Skin of body (tissue), 2 donors: ENCODE measurements around the gene PIK3AP1. TPM values are rescaled to one million over a fixed set of nuclear protein-coding genes. Genes with fewer than 3 reads are reported as not detected.
A peak's percentile ranks its signal among the peaks of the same experiment; 100 is the strongest.

Experiments
- DNase-seq: peaks from one replicate; lab custom pipeline; 2025; lab: John Stamatoyannopoulos, UW
- total RNA-seq: library from RNA; depleted of rRNA; stranded (reverse); fragments of >200 nt; gene quantifications from one replicate; pipeline ENCODE4 v1.2.3, GENCODE V29; 2014

PIK3AP1 gene
- total RNA-seq, 1 donor from 2014 or later, result 6.2 TPM

GRCh38 chr10:96613576-96613975 lies 106.7 kb downstream of the PIK3AP1 start:
- no peak for DNase-seq

GRCh38 chr10:96612055-96612830 lies 108.1 kb downstream of the PIK3AP1 start:
- no peak for DNase-seq

- DNase-seq, result no peak
Observed at GRCh38 chr10:96610817-96611216, 109.5 kb downstream of the PIK3AP1 start.

- DNase-seq, result no peak
Observed at GRCh38 chr10:96609510-96609909, 110.8 kb downstream of the PIK3AP1 start.

- DNase-seq, result no peak
Observed at GRCh38 chr10:96608805-96609204, 111.5 kb downstream of the PIK3AP1 start.

- no peak for DNase-seq
Observed at GRCh38 chr10:96608262-96608661, 112.1 kb downstream of the PIK3AP1 start.

- DNase-seq, result no peak
Observed at GRCh38 chr10:96606946-96607345, 113.4 kb downstream of the PIK3AP1 start.

- no peak for DNase-seq
Observed at GRCh38 chr10:96606216-96606615, 114.1 kb downstream of the PIK3AP1 start.

GRCh38 chr10:96600337-96600736 lies 120.0 kb downstream of the PIK3AP1 start:
- DNase-seq, result no peak

- DNase-seq, result no peak
Observed at GRCh38 chr10:96598846-96599245, 121.5 kb downstream of the PIK3AP1 start.

GRCh38 chr10:96596422-96597407 lies 123.6 kb downstream of the PIK3AP1 start:
- DNase-seq, result no peak

- no peak for DNase-seq
Observed at GRCh38 chr10:96595741-96596140, 124.6 kb downstream of the PIK3AP1 start.

- no peak for DNase-seq
Observed at GRCh38 chr10:96591946-96592345, 128.4 kb downstream of the PIK3AP1 start.

GRCh38 chr10:96588616-96589419 lies 131.5 kb downstream of the PIK3AP1 start:
- DNase-seq, result no peak

GRCh38 chr10:96588060-96588554 lies 132.2 kb downstream of the PIK3AP1 start:
- no peak for DNase-seq

- DNase-seq, result peak; percentile 73
Observed at GRCh38 chr10:96587264-96588059, 132.9 kb downstream of the PIK3AP1 start.

GRCh38 chr10:96586419-96587263 lies 133.7 kb downstream of the PIK3AP1 start, which contains the start of gene TM9SF3:
Gene TM9SF3 (minus strand): TSS chr10:96587012. CDS start chr10:96586835, 177 bp downstream.
- peak; percentile 73 for DNase-seq

GRCh38 chr10:96585736-96586418 lies 134.4 kb downstream of the PIK3AP1 start:
- peak; percentile 36 for DNase-seq

GRCh38 chr10:96584474-96584873 lies 135.8 kb downstream of the PIK3AP1 start:
- DNase-seq, result no peak
